Stimulated activated CD4-positive, alpha-beta T cell treated with anti-CD3 and anti-CD28 coated beads, Interleukin-12 subunit alpha, Interleukin-12 subunit beta, amount 100 ng/mL, for 48 hours (primary cell): ENCODE results near the gene NCOA7.
A peak's percentile ranks its signal among the peaks of the same experiment; 100 is the strongest.

ENCODE experiments used
- DNase-seq, 3 donors: peaks; one replicate each; pipeline ENCODE4 v3.0.0-alpha.2; 2020; ENCODE audit warnings: low read depth in 2 of 3, low spot score in 1 of 3

NCOA7 gene, protein sequence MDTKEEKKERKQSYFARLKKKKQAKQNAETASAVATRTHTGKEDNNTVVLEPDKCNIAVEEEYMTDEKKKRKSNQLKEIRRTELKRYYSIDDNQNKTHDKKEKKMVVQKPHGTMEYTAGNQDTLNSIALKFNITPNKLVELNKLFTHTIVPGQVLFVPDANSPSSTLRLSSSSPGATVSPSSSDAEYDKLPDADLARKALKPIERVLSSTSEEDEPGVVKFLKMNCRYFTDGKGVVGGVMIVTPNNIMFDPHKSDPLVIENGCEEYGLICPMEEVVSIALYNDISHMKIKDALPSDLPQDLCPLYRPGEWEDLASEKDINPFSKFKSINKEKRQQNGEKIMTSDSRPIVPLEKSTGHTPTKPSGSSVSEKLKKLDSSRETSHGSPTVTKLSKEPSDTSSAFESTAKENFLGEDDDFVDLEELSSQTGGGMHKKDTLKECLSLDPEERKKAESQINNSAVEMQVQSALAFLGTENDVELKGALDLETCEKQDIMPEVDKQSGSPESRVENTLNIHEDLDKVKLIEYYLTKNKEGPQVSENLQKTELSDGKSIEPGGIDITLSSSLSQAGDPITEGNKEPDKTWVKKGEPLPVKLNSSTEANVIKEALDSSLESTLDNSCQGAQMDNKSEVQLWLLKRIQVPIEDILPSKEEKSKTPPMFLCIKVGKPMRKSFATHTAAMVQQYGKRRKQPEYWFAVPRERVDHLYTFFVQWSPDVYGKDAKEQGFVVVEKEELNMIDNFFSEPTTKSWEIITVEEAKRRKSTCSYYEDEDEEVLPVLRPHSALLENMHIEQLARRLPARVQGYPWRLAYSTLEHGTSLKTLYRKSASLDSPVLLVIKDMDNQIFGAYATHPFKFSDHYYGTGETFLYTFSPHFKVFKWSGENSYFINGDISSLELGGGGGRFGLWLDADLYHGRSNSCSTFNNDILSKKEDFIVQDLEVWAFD

GRCh38 chr6:125790358-125791150, at the start of gene NCOA7:
Gene NCOA7 (plus strand): TSS chr6:125790960. CDS start chr6:125815355, 24,395 bp downstream.
- peak; percentile 44 to 74 (median 59) for DNase-seq

- no peak for DNase-seq
Observed at GRCh38 chr6:125741336-125741735, 49.4 kb upstream of the NCOA7 start.

GRCh38 chr6:125742024-125742423, 48.7 kb upstream of the NCOA7 start:
- DNase-seq, result no peak

GRCh38 chr6:125742464-125743120, 48.2 kb upstream of the NCOA7 start:
- DNase-seq, result no peak

DNA sequence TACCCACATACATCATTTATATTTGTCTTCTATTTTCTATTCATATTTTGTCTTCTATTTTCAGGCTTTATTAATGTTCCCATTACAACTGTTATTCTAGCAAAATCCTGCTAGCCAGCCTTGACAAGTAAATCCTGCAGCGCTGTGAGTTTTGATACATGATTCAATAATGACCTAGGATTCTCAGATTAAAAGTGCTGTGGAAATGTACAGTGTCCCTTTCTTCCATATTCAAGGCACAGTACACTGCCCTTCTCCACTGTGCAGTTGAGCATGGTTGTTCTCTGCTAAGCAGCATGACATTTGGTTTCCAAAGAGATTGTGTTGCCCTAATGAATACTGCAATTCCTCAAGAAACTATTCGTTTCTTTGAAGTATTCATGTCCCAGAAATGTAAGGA, 47.2 kb upstream of the NCOA7 start:
- no peak for DNase-seq

- DNase-seq, result no peak
Observed at GRCh38 chr6:125745281-125746018, 45.3 kb upstream of the NCOA7 start.

- no peak for DNase-seq
Observed at GRCh38 chr6:125746019-125746414, 44.7 kb upstream of the NCOA7 start.

- DNase-seq, result peak in 2 of 3 donors; percentile 41 to 58
Observed at GRCh38 chr6:125746731-125747588, 43.8 kb upstream of the NCOA7 start.

DNA sequence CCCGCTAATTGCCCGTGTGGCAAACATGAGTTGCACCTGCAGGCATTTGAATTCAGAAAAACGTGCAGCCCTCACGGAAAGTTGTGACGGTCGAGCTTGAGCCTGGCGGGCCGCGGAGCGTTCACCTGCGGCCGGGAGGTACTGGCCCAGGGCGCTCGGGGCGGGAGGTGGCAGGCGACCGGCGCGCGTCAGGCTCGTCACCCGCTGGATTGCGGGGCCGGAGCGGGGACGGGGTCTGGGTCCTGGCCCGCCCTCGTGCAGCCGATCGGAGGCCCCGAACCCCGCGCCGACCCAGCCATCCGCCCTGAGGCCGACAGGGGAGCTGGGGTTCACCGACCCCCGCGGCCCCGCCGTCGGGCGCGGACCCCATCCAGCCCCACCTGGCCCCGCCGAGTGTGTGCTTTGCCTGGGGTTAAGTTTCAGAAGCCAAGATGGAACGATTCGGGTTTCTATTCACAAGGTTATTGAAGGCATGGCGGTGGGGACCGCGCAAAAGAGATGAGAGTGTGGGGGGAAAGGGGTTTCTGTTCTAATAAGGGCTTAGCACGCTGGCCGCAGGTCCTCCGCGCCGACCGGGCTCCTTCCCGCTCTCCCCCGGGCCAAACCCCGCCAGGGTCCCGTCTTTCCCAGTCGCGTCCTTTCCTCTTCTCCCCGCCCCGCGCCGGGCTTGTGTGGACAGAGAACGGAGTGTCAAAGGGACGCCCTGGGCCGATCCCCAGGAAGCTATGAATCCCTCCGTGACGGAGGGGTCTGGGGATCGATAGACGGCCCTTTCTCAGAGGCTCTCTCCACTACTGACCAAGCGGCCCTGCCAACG, 43.0 kb upstream of the NCOA7 start:
- no peak for DNase-seq

DNA sequence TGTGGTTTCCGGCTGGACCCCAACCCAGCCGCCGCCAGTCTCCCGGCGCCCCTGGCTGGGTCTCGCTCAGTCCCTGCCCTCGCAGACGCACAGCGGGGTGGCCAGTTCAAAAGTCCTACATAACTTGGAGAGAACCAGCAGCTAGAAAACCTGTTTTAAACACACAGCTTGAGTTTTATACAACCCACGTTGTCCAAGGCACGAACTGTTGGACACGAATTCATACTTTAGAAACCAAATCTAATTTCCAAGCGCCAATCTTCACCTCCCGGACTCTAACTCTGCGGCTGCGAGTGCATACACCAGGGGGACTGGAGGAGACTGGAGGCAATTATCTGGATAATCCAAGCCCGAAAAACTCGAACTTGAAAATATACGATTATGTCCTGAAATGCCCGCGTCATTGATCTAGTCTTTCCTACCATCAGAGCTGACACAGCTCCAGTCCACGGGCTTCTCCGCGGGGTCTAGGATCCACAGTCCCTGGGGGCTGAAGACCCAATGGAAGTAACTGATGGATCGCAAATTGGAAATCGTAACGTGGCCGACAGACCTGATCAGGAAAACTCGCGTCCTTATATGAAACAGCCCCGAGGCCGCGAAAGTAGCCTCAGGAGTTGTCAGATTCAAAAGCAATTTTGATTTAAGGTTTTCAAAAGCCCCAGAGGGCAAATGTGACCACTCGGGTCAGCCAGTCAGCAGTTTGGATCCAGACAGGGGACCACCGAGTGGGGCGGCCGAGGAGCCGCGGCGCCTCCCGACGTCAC, 42.2 kb upstream of the NCOA7 start:
- no peak for DNase-seq

DNA sequence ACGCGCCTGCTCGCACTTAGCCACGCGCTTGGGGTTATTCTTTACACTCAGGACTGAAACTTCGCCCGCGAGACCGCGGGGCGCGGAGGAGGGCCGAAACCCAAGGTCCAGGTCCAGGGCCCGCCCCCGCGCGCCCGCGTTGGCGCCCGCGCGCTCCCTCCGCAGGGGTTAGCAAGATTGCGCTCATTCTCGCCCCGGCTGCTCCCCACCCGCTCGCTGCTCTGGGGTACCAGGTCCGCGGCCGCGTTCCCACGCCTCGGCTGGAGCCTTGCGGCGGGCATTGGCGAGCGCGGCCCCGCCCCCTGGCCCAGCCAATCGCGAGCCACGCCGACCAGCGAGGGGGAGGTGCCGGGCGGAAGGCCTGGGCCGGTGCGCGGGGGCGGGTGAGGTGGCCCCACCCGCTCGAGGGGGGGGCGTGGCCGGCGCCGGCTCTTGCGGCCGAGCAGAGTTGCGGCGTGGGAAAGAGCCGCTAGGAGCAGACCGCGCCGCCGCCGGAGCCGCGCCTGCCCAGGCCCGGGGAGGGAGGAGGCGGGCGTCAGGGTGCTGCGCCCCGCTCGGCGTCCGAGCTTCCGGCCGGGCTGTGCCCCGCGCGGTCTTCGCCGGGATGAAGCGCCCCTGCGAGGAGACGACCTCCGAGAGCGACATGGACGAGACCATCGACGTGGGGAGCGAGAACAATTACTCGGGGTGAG, 41.4 kb upstream of the NCOA7 start, which contains the start of gene HEY2:
Gene HEY2, plus strand, starts transcription at position 460 of the 692 bp plus-strand sequence. Its CDS starts 145 bp downstream, at position 605.
- peak; percentile 63 to 81 (median 64) for DNase-seq

GRCh38 chr6:125749865-125750691, 40.7 kb upstream of the NCOA7 start:
- DNase-seq, result no peak

GRCh38 chr6:125750692-125751333, 39.9 kb upstream of the NCOA7 start:
- no peak for DNase-seq

DNA sequence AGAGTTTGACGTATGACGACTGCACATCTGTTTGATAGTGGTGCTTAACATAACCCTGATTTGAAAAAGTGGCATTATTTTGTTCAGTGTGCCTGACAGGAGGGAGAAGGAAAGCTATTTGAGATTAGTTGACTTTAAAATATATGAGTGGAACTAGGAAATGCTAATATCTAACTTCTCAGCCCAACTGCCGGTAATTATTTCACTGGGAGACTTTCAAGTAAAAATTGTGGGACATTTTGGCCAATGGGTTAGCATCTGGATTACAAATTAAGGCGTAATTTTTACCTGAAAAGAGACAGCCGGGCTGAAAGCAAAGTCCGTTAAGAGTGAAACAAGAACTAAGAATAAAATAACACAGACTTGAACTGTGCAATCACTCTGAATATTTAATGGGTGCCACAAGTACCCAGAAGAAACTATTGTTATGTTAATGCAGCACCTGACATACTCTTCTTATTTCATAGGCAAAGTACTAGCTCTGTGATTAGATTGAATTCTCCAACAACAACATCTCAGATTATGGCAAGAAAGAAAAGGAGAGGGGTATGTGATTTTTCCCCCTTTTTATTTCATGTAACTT, 39.3 kb upstream of the NCOA7 start:
- no peak for DNase-seq

DNA sequence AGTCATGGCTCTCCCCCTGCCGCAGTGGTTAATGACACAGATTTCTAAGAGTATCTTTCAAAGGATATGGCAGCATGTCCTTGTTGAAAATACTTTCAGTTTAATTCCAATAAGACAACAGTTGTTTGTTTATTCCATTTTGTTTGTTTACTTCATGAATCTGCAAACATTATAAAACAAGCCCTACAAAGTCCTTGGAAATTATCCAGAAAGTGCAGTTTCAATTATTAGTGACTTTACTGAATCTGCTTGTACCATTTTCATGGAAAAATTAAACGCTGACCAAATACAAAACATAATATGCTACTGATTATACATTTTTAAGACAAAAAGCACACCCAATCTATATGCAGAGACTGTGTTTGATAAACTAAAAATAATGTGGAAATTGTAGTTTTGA, 38.0 kb upstream of the NCOA7 start:
- DNase-seq, result no peak
